ENCODE data around the gene GRIP1.

DNA sequence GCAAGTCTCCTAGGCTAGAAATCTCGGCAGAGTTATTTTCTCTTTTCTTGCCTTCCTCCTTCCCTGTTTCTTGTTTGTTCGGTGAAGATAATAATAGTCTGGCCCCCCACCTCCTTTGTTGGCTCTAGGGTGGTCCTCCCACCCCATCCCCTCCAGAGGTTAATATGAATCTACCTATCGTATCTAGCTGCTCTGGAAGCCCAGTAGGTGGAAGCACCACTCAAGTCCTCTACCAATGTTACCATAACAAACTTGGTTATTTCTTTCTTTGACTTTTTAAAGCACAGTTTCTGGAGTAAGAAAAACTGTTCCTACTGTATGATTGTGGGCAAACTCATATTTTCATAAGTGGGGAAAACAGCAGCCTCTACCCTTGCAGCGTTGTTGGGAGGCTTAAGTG, 19.7 kb upstream of the GRIP1 start:
- no peak for TF ChIP-seq JUN (CRISPR knock-in tag; IDR thresholded peaks at IDR 0.05)
- no peak for TF ChIP-seq CTCF (IDR thresholded peaks at IDR 0.05)
- TF ChIP-seq ZNF232 (CRISPR knock-in tag; IDR thresholded peaks at IDR 0.05): no peak
- no peak for TF ChIP-seq TP53 (CRISPR knock-in tag; IDR thresholded peaks at IDR 0.05)
- TF ChIP-seq NFE2L1 (CRISPR knock-in tag; IDR thresholded peaks at IDR 0.05): no peak
- TF ChIP-seq EMX1 (CRISPR knock-in tag; IDR thresholded peaks at IDR 0.05): no peak
- TF ChIP-seq FOXP1 (CRISPR knock-in tag; IDR thresholded peaks at IDR 0.05; ENCODE audit: borderline replicate concordance): no peak
- TF ChIP-seq ESRRA (CRISPR knock-in tag; IDR thresholded peaks at IDR 0.05; ENCODE audit: borderline replicate concordance): no peak
- no peak for TF ChIP-seq MAX (CRISPR knock-in tag; IDR thresholded peaks at IDR 0.05)
- no peak for TF ChIP-seq ZBTB43 (CRISPR knock-in tag; IDR thresholded peaks at IDR 0.05)
- TF ChIP-seq ZNF121 (CRISPR knock-in tag; IDR thresholded peaks at IDR 0.05): no peak

Data from WTC11 (cell line).